ENCODE results near the gene RIT2.

The RIT2 gene

DNA sequence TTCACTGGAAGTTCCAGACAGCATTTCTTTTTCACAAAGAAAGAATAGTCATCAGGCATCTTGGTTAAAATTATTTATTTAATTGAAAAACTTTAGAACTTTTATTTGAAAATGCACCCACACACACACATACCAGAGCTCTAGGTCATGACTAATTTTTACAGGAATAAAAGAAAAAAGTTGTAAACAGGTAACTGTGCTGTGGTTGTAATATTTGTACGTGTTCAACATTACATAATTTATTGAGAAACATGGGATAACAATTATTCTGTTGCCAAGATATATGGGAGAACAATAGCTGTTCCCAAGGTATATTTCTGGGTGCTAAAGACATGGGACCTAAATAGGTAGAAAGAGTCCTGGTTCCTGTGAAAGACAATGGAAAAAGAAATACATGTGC, 104.9 kb downstream of the RIT2 start:
- TF ChIP-seq, protein P1, sequence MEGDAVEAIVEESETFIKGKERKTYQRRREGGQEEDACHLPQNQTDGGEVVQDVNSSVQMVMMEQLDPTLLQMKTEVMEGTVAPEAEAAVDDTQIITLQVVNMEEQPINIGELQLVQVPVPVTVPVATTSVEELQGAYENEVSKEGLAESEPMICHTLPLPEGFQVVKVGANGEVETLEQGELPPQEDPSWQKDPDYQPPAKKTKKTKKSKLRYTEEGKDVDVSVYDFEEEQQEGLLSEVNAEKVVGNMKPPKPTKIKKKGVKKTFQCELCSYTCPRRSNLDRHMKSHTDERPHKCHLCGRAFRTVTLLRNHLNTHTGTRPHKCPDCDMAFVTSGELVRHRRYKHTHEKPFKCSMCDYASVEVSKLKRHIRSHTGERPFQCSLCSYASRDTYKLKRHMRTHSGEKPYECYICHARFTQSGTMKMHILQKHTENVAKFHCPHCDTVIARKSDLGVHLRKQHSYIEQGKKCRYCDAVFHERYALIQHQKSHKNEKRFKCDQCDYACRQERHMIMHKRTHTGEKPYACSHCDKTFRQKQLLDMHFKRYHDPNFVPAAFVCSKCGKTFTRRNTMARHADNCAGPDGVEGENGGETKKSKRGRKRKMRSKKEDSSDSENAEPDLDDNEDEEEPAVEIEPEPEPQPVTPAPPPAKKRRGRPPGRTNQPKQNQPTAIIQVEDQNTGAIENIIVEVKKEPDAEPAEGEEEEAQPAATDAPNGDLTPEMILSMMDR (IDR thresholded peaks at IDR 0.05), result no peak

DNA sequence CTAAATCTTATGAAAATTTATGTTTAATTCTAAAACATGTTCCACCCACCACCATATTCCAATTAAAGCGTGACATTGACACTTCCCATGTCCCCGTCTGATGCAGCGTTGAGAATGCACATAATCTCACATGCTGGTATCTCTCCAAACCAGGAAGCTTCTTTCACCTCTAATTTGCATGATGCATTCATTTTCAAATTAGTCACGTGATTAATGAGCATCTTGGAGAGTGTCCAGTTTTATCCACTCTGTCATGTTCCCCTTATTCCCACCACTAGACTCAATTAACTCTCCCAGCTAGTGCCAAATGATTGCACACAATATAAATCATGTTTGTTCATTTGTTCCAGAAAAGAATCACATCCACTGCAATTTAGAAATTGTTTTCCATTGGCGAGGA, 105.8 kb downstream of the RIT2 start:
- TF ChIP-seq, protein P1 (IDR thresholded peaks at IDR 0.05), result no peak

DNA sequence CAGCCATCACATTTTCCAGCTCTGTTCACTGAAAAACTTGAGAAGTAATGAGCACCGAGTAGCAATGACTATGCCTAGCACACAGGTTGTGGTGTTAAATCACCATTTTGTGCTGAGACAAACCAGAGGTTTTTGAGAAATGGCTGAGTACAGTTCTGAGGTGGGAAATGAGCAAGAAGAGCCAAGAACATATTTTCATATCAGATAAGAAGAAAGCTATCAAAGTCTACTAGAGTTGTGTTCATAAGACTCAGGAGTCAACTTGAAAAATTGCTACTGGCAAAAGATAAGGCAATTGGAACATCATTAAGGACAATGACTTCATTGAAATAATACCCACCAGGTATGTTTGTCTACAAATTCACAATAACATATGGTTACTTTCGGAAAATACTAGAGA, 108.1 kb downstream of the RIT2 start:
- TF ChIP-seq, protein P1 (IDR thresholded peaks at IDR 0.05), result no peak

DNA sequence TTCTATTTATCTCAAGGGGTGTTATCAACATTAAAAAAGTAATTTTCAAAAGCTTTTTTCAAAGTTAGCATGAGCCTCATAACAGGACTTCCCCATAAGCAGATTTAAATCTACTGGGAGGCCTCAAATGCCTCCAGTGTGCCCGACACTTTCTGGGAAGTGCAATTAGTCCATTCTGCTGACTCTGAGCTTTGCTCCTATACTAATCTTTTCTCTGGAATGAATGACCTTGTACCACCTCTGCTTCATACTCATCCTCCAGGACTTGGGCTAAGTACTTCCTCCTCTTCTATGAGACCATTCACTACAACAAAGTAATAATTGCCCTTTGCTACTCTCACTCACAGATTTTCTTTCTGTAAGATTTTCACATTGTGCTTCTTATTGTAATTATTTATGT, 111.1 kb downstream of the RIT2 start:
- TF ChIP-seq, protein P1 (IDR thresholded peaks at IDR 0.05), result no peak

DNA sequence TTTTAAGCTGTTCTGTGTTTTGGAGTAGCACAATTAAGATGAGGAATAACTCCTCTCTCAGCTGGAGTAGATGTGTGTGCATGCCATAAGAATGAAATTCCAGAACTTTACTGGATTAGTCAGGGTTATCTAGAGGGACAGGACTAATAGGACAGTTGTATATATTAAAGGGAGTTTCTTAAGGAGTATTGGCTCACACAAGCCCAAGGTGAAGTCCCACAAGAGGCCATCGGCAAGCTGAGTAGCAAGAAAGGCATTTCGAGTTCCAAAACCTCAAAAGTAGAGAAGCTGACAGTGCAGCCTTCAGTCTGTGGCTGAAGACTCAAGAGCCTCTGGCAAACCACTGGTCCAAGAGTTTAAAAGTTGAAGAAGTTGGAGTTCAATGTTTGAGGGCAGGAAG, 113.7 kb downstream of the RIT2 start:
- TF ChIP-seq, protein P1 (IDR thresholded peaks at IDR 0.05), result no peak

DNA sequence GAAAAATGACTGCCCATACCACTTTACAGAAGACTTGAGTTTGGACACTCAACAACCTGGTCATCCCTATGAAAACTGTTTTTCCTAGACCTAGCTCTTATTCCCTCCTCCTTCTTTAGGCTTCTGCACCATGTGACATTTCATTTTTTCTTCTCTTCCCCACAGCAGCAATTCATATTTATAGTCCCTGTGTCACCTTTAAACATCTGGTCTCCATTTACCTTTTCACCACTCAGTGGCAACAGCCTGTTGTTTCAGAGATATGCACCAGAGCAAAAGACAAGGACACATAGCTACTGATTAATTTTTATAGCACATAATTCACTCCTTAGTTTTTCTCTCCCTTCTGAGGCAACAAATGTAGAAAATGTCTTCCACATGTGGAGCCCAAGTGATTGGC, 118.7 kb downstream of the RIT2 start:
- TF ChIP-seq, protein P1 (IDR thresholded peaks at IDR 0.05), result no peak

DNA sequence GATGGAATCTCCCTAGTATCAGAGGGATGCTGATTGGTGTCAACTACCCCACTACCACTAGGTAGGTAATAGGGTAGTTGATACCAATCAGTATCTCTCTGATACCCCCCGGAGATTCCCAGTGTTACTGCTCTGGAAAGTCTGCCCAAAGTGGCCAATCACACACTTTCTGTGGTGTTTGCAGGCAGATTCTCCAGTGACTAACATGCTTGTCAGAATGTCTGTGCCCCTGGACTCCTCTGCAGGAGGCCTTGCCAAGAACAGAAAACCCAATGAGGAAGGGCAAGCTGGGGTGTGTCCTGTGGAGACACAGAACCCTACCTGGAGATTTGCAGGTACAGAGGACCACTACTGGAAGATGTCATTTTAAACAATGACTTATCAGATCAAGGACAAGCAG, 135.1 kb downstream of the RIT2 start:
- TF ChIP-seq, protein P1 (IDR thresholded peaks at IDR 0.05), result no peak

DNA sequence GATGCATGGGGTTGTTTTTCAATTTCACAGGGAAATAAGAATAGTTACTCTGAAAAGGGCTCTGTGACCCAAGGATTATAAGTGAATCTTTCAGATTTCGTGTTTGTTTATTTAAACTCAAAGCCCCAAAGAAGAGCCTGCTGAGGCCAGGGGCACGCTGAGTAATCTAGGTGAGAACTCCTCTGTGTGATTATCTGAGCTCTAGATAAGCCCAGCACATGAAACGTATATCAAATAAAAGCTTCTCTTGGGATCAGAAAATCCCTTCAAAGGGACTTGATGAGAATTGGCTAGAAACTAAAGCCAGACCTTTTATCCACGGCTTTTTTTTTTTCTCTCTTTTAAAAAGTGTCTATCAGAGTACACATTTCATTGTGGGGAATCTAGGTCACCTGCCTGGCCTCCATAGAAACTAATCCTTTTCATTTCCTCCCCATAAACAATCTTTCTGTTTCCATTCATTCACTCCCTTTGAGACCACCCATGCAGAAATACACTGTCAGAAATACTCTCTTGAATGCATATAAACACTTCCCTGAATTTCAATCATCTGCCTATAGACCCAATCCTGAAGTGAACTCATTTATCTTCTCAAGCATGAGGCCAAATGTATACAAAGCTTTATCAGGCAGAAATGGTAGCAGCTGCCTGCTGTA, 137.4 kb downstream of the RIT2 start:
- TF ChIP-seq, protein P1 (IDR thresholded peaks at IDR 0.05), result no peak
